Chondrocyte (in vitro differentiated cells): ENCODE data around the gene FRMD4A. TPM values are rescaled to one million over a fixed set of nuclear protein-coding genes. Genes with fewer than 3 reads are reported as not detected.

Experiments
- DNase-seq: peaks from one replicate; pipeline ENCODE4 v3.0.0; 2021; ENCODE audit warnings: mixed read lengths, low spot score
- H3K27ac Mint-ChIP-seq: one replicate; pipeline ENCODE4 v1.8.0; 2021; ENCODE audit warnings: mild to moderate bottlenecking, moderate library complexity, mixed read lengths; ENCODE audit not compliant: unreplicated experiment
- H3K27me3 Mint-ChIP-seq: 2 replicates; pipeline ENCODE4 v1.8.0; 2021; ENCODE audit warnings: low read depth, mixed read lengths
- H3K36me3 Mint-ChIP-seq: 2 replicates; pipeline ENCODE4 v1.8.0; 2021; ENCODE audit warnings: low read depth, mixed read lengths
- H3K4me1 Mint-ChIP-seq: 2 replicates; pipeline ENCODE4 v1.8.0; 2021; ENCODE audit warnings: low read depth, mild to moderate bottlenecking, mixed read lengths
- H3K4me3 Mint-ChIP-seq: one replicate; pipeline ENCODE4 v1.8.0; 2021; ENCODE audit warnings: mild to moderate bottlenecking, moderate library complexity, mixed read lengths; ENCODE audit not compliant: unreplicated experiment
- H3K9me3 Mint-ChIP-seq: 2 replicates; pipeline ENCODE4 v1.8.0; 2021; ENCODE audit warnings: low read depth, mixed read lengths
- total RNA-seq: library from RNA; stranded (reverse); gene quantifications from 3 replicates; pipeline ENCODE4 v1.2.1, GENCODE V29; 2021
- TF ChIP-seq, protein P1 (sequence below): fragments of 200-600 bp; sonication (generic); IDR thresholded peaks from 2 replicates; pipeline ENCODE4 v1.5.0; 2021; ENCODE audit warnings: antibody characterized with exemption, mild to moderate bottlenecking, moderate library complexity

The FRMD4A gene
- total RNA-seq, 1 donor from 2014 or later: 129 TPM

DNA sequence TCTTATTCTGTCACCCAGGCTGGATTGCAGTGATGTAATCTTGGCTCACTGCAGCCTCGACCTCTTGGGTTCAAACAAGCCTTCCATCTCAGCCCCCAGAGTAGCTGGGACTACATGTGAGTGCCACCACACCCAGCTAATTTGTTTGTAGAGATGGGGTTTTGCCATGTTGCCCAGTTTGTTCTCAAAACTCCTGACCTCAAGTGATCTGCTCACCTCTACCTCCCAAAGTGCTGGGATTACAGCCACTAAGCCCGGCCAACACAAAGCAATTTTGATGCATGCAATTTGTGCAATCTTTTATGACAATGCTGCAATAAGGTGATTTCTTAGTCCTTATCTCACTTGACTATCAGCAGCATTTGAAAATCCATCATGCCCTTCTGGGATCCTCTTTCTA, 333.1 kb downstream of the FRMD4A start:
- H3K36me3 Mint-ChIP-seq: peaks cover 21% of the 10 kb centered on the region
- H3K4me1 Mint-ChIP-seq: peaks cover 66% of the 10 kb centered on the region
- H3K9me3 Mint-ChIP-seq: peaks cover 5% of the 10 kb centered on the region
- TF ChIP-seq, protein P1, sequence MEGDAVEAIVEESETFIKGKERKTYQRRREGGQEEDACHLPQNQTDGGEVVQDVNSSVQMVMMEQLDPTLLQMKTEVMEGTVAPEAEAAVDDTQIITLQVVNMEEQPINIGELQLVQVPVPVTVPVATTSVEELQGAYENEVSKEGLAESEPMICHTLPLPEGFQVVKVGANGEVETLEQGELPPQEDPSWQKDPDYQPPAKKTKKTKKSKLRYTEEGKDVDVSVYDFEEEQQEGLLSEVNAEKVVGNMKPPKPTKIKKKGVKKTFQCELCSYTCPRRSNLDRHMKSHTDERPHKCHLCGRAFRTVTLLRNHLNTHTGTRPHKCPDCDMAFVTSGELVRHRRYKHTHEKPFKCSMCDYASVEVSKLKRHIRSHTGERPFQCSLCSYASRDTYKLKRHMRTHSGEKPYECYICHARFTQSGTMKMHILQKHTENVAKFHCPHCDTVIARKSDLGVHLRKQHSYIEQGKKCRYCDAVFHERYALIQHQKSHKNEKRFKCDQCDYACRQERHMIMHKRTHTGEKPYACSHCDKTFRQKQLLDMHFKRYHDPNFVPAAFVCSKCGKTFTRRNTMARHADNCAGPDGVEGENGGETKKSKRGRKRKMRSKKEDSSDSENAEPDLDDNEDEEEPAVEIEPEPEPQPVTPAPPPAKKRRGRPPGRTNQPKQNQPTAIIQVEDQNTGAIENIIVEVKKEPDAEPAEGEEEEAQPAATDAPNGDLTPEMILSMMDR: no peak
- no peak for DNase-seq
- H3K27ac Mint-ChIP-seq: peak overlapping the region; percentile 78
- no peak overlapping the region for H3K4me3 Mint-ChIP-seq
- no peaks in the 10 kb centered on the region for H3K27me3 Mint-ChIP-seq

DNA sequence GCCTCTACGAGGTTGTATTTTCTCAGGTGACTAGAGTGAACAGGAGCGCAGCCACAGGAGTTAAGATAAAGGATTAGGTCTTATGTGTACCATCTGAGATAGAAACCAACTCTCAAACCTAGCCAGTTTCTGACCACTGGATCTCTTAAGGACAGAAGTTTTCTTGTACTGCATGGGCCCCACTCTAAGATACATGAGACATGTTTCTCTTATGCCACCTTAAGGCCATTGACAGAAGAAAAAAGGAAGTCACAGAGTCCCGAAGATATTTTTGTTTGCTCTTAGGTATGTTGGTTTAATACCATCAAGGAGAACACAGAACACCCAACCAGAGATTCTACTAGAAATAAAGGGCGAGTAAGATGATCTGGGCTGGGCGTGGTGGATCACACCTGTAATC, 335.8 kb downstream of the FRMD4A start:
- peak overlapping the region; percentile 37 for H3K27ac Mint-ChIP-seq

DNA sequence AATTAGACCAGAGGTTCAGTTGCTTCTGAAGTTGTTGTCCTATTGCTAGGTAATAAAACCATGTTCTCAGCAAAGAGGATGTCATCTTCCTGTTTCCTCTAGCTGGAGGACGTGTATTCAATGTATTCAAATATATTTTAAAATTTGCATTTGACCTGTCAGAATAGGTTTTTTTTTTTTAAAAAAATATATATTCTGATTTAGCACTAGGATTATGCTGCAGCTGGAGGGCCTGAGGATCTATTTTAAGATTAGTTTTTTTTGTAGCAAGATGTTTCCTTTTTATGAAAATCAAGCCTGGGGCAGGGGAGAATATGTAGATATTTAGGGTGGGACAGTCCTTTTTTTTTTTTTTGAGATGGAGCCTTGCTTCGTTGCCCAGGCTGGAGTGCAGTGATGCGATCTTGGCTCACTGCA, 337.0 kb downstream of the FRMD4A start:
- Mint-ChIP-seq H3K27ac (no peak overlapping the region), H3K9me3 (peaks cover 5% of the 10 kb centered on the region), H3K27me3 (no peaks in the 10 kb centered on the region), H3K4me1 (peaks cover 81% of the 10 kb centered on the region), H3K4me3 (no peak overlapping the region), H3K36me3 (peaks cover 8% of the 10 kb centered on the region)
- DNase-seq: no peak
- TF ChIP-seq, protein P1: no peak

More for the DNA sequence above, 335.8 kb downstream of the FRMD4A start:
- H3K4me3 Mint-ChIP-seq: no peak overlapping the region
- H3K27me3 Mint-ChIP-seq: no peaks in the 10 kb centered on the region
- peaks cover 12% of the 10 kb centered on the region for H3K36me3 Mint-ChIP-seq
- no peak for DNase-seq
- peaks cover 5% of the 10 kb centered on the region for H3K9me3 Mint-ChIP-seq
- peaks cover 74% of the 10 kb centered on the region for H3K4me1 Mint-ChIP-seq
- TF ChIP-seq, protein P1: peak; percentile 34

DNA sequence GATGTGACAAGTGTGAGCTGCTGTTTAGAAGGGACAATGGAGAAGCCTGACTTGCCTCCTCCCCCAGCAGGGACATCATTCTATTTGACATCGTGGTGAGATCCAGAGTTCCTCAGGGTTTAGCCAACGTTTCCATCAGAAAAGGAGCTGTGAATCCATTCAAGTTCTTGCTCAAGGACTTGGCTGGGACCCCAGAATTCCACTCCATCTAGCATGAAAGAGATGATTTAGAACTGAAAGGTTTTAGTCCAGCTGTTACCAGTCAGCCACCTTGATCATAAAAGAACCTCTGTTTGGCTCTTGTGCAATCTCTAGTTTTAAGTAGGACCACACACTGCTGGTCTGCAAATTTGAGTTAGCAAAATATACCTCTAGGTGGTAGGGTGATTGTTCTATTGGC, 337.6 kb downstream of the FRMD4A start:
- H3K9me3 Mint-ChIP-seq: peaks cover under 1% of the 10 kb centered on the region
- peaks cover 3% of the 10 kb centered on the region for H3K36me3 Mint-ChIP-seq
- TF ChIP-seq, protein P1: no peak
- H3K27ac Mint-ChIP-seq: peak overlapping the region; percentile 70
- DNase-seq: no peak
- peaks cover 81% of the 10 kb centered on the region for H3K4me1 Mint-ChIP-seq
- H3K4me3 Mint-ChIP-seq: no peak overlapping the region
- no peaks in the 10 kb centered on the region for H3K27me3 Mint-ChIP-seq

DNA sequence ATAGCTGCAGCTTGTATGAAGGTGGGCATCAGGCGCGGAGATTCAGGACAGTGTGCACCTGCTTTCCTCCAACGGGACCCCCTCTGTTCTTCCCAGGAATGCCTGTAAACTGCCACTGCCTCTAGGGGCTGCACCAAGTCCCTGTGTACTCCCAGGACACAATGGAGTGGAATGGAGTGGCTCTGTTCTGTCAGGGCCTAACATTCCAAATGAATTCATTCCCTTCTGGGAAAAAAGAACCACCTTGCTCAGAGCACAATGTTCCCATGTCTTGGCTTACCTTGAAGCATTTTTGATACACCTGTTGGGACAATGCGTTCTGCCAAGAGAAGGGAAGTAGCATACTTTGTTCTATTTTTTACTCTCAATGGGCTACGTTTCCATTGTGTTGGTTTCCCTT, 339.4 kb downstream of the FRMD4A start:
- DNase-seq: no peak
- Mint-ChIP-seq H3K9me3 (no peaks in the 10 kb centered on the region), H3K4me3 (no peak overlapping the region), H3K4me1 (peaks cover 79% of the 10 kb centered on the region), H3K27me3 (no peaks in the 10 kb centered on the region), H3K27ac (peak overlapping the region; percentile 96), H3K36me3 (peaks cover 3% of the 10 kb centered on the region)
- TF ChIP-seq, protein P1: peak; percentile 37
